ENCODE data around the gene CACNA2D2. TPM values are rescaled to one million over a fixed set of nuclear protein-coding genes. Genes with fewer than 3 reads are reported as not detected.

The CACNA2D2 gene
- total RNA-seq, 1 experiment from 2014 or later, result 0.59 TPM

GRCh38 chr3:50356553-50356952 is 146.9 kb downstream of the CACNA2D2 start:
- Histone ChIP-seq H3K9me3 (ENCODE audit: control insufficient read depth, insufficient read depth, low read depth, low read length) (no peaks in the 10 kb centered on the region), H3K4me3 (ENCODE audit: low read depth in 2 of 2, low read length in 2 of 2) (peak overlapping the region; percentile 71 to 79), H3K27ac (ENCODE audit: low read length) (no peak overlapping the region), H3K27me3 (ENCODE audit: control insufficient read depth, insufficient read depth, low read length) (no peaks in the 10 kb centered on the region), H3K36me3 (ENCODE audit: control insufficient read depth, insufficient read depth, low read length) (no peaks in the 10 kb centered on the region), H3K4me1 (ENCODE audit: control insufficient read depth, insufficient read depth, low read length) (peaks cover 16% of the 10 kb centered on the region)
- BruUV-seq (replicated peaks), result no TSS peak
- TF ChIP-seq CTCF (IDR thresholded peaks at IDR 0.05) (no peak), SIN3A (IDR thresholded peaks at IDR 0.05; ENCODE audit: borderline replicate concordance, insufficient read depth, low read depth, low read length) (no peak), POLR2AphosphoS5 (IDR thresholded peaks at IDR 0.05; ENCODE audit: low read depth, low read length) (no peak), TCF7L2 (IDR thresholded peaks at IDR 0.05; ENCODE audit: low read depth, low read length) (no peak), REST (IDR thresholded peaks at IDR 0.05; ENCODE audit: insufficient read depth in 1 of 2, low read depth in 2 of 2, low read length in 1 of 2) (no peak)
- intact Hi-C loops (cut with micrococcal nuclease; ENCODE audit: unreplicated experiment), result no loop called here
- no peak for ATAC-seq
- DNase-seq (ENCODE audit: low read depth, low spot score), result no peak
- in situ Hi-C loops (cut with HindIII; ENCODE audit: low pct_unique_long_range_greater_than_20kb, low sequenced_read_pairs), result no loop called here
- POLR2A ChIA-PET, result no interaction called here
- CTCF ChIA-PET, result interaction anchor here (0.6 to 2.0 kb wide), 2 partner anchors 9 to 14 kb away, joined by 5 to 12 read pairs; no protein-coding TSS in a partner anchor

- H3K27me3 ChIP-seq (ENCODE audit: control insufficient read depth, insufficient read depth, low read length), result no peaks in the 10 kb centered on the region
- TF ChIP-seq CTCF (IDR thresholded peaks at IDR 0.05), result no peak; the same call in 1 of the 2 replicates
- TF ChIP-seq REST (IDR thresholded peaks at IDR 0.05; ENCODE audit: insufficient read depth in 1 of 2, low read depth in 2 of 2, low read length in 1 of 2), result no peak
- TF ChIP-seq SIN3A (IDR thresholded peaks at IDR 0.05; ENCODE audit: borderline replicate concordance, insufficient read depth, low read depth, low read length), result no peak
- TF ChIP-seq POLR2AphosphoS5 (IDR thresholded peaks at IDR 0.05; ENCODE audit: low read depth, low read length), result no peak
- TF ChIP-seq TCF7L2 (IDR thresholded peaks at IDR 0.05; ENCODE audit: low read depth, low read length), result no peak
- ChIA-PET CTCF (interaction anchor here (2.0 kb wide), 1 partner anchor 8 kb away, joined by 5 read pairs; no protein-coding TSS in a partner anchor), POLR2A (no interaction called here)
- peaks cover 17% of the 10 kb centered on the region for H3K4me1 ChIP-seq (ENCODE audit: control insufficient read depth, insufficient read depth, low read length)
- no peaks in the 10 kb centered on the region for H3K9me3 ChIP-seq (ENCODE audit: control insufficient read depth, insufficient read depth, low read depth, low read length)
- ATAC-seq, result no peak
- no TSS peak for BruUV-seq (replicated peaks)
- no peak overlapping the region; a peak in 2 of 4 replicates for H3K4me3 ChIP-seq (ENCODE audit: low read depth in 2 of 2, low read length in 2 of 2)
- in situ Hi-C loops (cut with HindIII; ENCODE audit: low pct_unique_long_range_greater_than_20kb, low sequenced_read_pairs), result no loop called here
- H3K27ac ChIP-seq (ENCODE audit: low read length), result no peak overlapping the region
- no peak for DNase-seq (ENCODE audit: low read depth, low spot score)
- intact Hi-C loops (cut with micrococcal nuclease; ENCODE audit: unreplicated experiment), result no loop called here
- no peaks in the 10 kb centered on the region for H3K36me3 ChIP-seq (ENCODE audit: control insufficient read depth, insufficient read depth, low read length)
These were observed 147.4 kb downstream of the CACNA2D2 start for GRCh38 chr3:50355829-50356552.
